ENCODE measurements around the gene EEF1E1.
A peak's percentile ranks its signal among the peaks of the same experiment; 100 is the strongest.

The EEF1E1 gene

GRCh38 chr6:8110725-8111124 is 8.4 kb upstream of the EEF1E1 start:
- Histone ChIP-seq H3K4me3 (ENCODE audit: low read depth, low read length) (no peak overlapping the region), H2BK12ac (ENCODE audit: low read length) (no peak overlapping the region), H3K23ac (ENCODE audit: low read length) (no peak overlapping the region), H3K36me3 (ENCODE audit: control insufficient read depth in 1 of 2, insufficient read depth in 2 of 2, low read length in 2 of 2) (no peaks in the 10 kb centered on the region), H2BK120ac (ENCODE audit: insufficient read depth, low read length, poor library complexity) (no peak overlapping the region), H3K79me2 (ENCODE audit: control insufficient read depth, insufficient read depth, low read length, poor library complexity) (no peaks in the 10 kb centered on the region), H3K27me3 (ENCODE audit: insufficient read depth, low read length) (no peaks in the 10 kb centered on the region), H3K4me1 (ENCODE audit: control insufficient read depth in 1 of 2, insufficient read depth in 2 of 2, low read length in 2 of 2) (peaks cover 2 to 4% of the 10 kb centered on the region in 2 experiments), H3K18ac (ENCODE audit: low read length) (no peak overlapping the region), H3K14ac (ENCODE audit: low read length) (no peak overlapping the region), H2BK5ac (ENCODE audit: low read depth, low read length, poor library complexity) (no peak overlapping the region), H3K4ac (ENCODE audit: low read depth, low read length) (no peak overlapping the region), H2AK5ac (ENCODE audit: low read length) (no peak overlapping the region), H3K9me3 (ENCODE audit: insufficient read depth, low read depth, low read length) (no peaks in the 10 kb centered on the region), H3K4me2 (ENCODE audit: low read length) (no peak overlapping the region), H4K8ac (ENCODE audit: low read depth, low read length) (no peak overlapping the region), H3K27ac (ENCODE audit: low read depth, low read length) (no peak overlapping the region), H3K79me1 (ENCODE audit: low read length) (no peaks in the 10 kb centered on the region), H4K12ac (ENCODE audit: low read depth, low read length) (no peak overlapping the region), H4K91ac (ENCODE audit: low read depth, low read length) (no peak overlapping the region), H2AFZ (ENCODE audit: insufficient read depth, low read length, poor library complexity) (no peak overlapping the region), H3K9ac (ENCODE audit: low read length) (no peak overlapping the region)
- no peak for DNase-seq
- WGBS (ENCODE audit: extremely low coverage, insufficient coverage, insufficient read length): no CpG with 5 or more reads among the region's 1 CpG

DNA sequence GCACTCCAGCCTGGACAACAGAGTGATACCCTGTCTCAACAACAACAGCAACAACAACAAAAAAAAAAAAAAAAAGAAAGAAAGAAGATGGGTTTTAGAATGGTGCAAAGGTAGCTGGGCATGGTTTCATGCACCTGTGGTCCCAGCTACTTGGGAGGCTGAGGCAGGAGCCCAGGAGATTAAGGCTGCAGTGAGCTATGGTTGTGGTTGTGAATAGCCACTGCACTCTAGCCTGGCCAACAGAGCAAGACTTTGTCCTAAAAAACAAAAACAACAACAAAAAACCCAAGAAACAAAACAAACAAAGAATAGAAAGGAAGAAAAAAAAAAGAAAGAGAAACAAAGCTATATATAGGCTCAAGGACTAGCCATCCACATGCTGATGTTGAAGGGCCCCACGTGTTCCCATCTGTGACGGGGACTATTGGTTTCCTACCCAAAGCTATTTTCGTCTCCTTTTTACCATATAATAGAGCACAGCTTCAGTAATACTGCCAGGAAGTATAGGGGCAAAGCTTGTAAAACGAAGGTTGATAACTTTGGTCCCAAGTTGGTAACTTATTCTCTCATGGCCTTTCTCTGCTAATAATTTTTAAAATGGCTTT is 7.9 kb upstream of the EEF1E1 start:
- no peak overlapping the region for H3K4ac ChIP-seq (ENCODE audit: low read depth, low read length)
- no peak overlapping the region for H3K14ac ChIP-seq (ENCODE audit: low read length)
- no peaks in the 10 kb centered on the region for H3K36me3 ChIP-seq (ENCODE audit: control insufficient read depth in 1 of 2, insufficient read depth in 2 of 2, low read length in 2 of 2)
- H3K27me3 ChIP-seq (ENCODE audit: insufficient read depth, low read length): no peaks in the 10 kb centered on the region
- H3K4me2 ChIP-seq (ENCODE audit: low read length): no peak overlapping the region
- no peak overlapping the region for H4K91ac ChIP-seq (ENCODE audit: low read depth, low read length)
- H2BK5ac ChIP-seq (ENCODE audit: low read depth, low read length, poor library complexity): no peak overlapping the region
- H3K18ac ChIP-seq (ENCODE audit: low read length): no peak overlapping the region
- no peak overlapping the region for H3K9ac ChIP-seq (ENCODE audit: low read length)
- H3K79me1 ChIP-seq (ENCODE audit: low read length): no peaks in the 10 kb centered on the region
- H3K23ac ChIP-seq (ENCODE audit: low read length): no peak overlapping the region
- H3K4me1 ChIP-seq (ENCODE audit: control insufficient read depth in 1 of 2, insufficient read depth in 2 of 2, low read length in 2 of 2): peaks cover 2 to 4% of the 10 kb centered on the region in 2 experiments
- no peak overlapping the region for H2AK5ac ChIP-seq (ENCODE audit: low read length)
- no peak overlapping the region for H3K4me3 ChIP-seq (ENCODE audit: low read depth, low read length)
- no peak overlapping the region for H2AFZ ChIP-seq (ENCODE audit: insufficient read depth, low read length, poor library complexity)
- H3K27ac ChIP-seq (ENCODE audit: low read depth, low read length): no peak overlapping the region
- no peaks in the 10 kb centered on the region for H3K9me3 ChIP-seq (ENCODE audit: insufficient read depth, low read depth, low read length)
- no peak overlapping the region for H4K12ac ChIP-seq (ENCODE audit: low read depth, low read length)
- no CpG with 5 or more reads among the region's 4 CpGs for WGBS (ENCODE audit: extremely low coverage, insufficient coverage, insufficient read length)
- DNase-seq: no peak
- no peak overlapping the region for H2BK12ac ChIP-seq (ENCODE audit: low read length)
- H2BK120ac ChIP-seq (ENCODE audit: insufficient read depth, low read length, poor library complexity): no peak overlapping the region
- H3K79me2 ChIP-seq (ENCODE audit: control insufficient read depth, insufficient read depth, low read length, poor library complexity): no peaks in the 10 kb centered on the region
- no peak overlapping the region for H4K8ac ChIP-seq (ENCODE audit: low read depth, low read length)

DNA sequence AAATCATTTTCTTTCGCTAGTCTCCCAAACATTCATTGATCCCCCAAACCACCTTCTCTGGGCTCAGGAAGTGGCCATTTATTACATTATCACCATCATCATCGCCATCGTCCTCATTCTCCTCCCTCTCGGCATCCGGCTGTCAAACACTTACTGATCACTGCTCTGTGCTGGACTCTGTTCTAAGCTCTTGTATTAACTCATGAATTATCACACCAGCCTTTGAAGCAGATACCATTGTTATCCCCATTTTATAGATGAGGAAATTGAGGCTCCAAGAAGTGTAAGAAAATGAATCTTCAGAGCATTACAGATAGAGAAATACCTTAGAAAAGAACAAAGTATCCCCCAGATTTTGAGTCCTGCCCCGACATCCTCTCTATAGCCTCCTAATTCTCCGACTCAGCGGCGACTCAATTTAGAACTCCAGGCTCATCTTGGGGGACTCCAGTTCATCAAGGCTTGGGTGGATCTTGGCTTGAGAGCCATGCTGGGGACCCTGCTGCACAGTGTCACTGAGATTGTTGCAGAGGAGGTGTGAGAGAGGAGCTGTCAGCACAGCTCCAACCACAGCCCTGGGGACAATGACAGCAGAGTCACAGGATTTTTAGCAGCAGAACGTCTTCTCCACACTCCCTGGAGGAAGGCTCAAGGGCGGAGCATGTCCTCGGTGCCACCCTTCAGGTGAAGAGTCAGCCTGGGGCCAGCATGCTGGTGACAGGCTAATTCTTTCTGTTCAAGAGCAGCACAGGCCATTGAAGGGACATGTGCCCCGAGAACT is 6.6 kb upstream of the EEF1E1 start:
- Histone ChIP-seq H3K18ac (ENCODE audit: low read length) (no peak overlapping the region), H3K9ac (ENCODE audit: low read length) (no peak overlapping the region), H4K91ac (ENCODE audit: low read depth, low read length) (no peak overlapping the region), H2AK5ac (ENCODE audit: low read length) (no peak overlapping the region), H3K4me2 (ENCODE audit: low read length) (no peak overlapping the region), H2BK120ac (ENCODE audit: insufficient read depth, low read length, poor library complexity) (no peak overlapping the region), H2AFZ (ENCODE audit: insufficient read depth, low read length, poor library complexity) (no peak overlapping the region), H3K79me1 (ENCODE audit: low read length) (no peaks in the 10 kb centered on the region), H4K8ac (ENCODE audit: low read depth, low read length) (no peak overlapping the region), H3K4me3 (ENCODE audit: low read depth, low read length) (no peak overlapping the region), H3K9me3 (ENCODE audit: insufficient read depth, low read depth, low read length) (no peaks in the 10 kb centered on the region), H3K14ac (ENCODE audit: low read length) (no peak overlapping the region), H3K27me3 (ENCODE audit: insufficient read depth, low read length) (no peaks in the 10 kb centered on the region), H3K79me2 (ENCODE audit: control insufficient read depth, insufficient read depth, low read length, poor library complexity) (no peaks in the 10 kb centered on the region), H3K4ac (ENCODE audit: low read depth, low read length) (peak overlapping the region; percentile 31), H3K27ac (ENCODE audit: low read depth, low read length) (no peak overlapping the region), H2BK5ac (ENCODE audit: low read depth, low read length, poor library complexity) (no peak overlapping the region), H2BK12ac (ENCODE audit: low read length) (peak overlapping the region; percentile 78), H3K36me3 (ENCODE audit: control insufficient read depth in 1 of 2, insufficient read depth in 2 of 2, low read length in 2 of 2) (no peaks in the 10 kb centered on the region), H3K4me1 (ENCODE audit: control insufficient read depth in 1 of 2, insufficient read depth in 2 of 2, low read length in 2 of 2) (peaks cover 2 to 4% of the 10 kb centered on the region in 2 experiments), H4K12ac (ENCODE audit: low read depth, low read length) (no peak overlapping the region), H3K23ac (ENCODE audit: low read length) (no peak overlapping the region)
- WGBS (ENCODE audit: extremely low coverage, insufficient coverage, insufficient read length): 100% methylated on average over 4 of the region's 13 CpGs
- DNase-seq: peak in 1 of 2 donors; percentile 9

DNA sequence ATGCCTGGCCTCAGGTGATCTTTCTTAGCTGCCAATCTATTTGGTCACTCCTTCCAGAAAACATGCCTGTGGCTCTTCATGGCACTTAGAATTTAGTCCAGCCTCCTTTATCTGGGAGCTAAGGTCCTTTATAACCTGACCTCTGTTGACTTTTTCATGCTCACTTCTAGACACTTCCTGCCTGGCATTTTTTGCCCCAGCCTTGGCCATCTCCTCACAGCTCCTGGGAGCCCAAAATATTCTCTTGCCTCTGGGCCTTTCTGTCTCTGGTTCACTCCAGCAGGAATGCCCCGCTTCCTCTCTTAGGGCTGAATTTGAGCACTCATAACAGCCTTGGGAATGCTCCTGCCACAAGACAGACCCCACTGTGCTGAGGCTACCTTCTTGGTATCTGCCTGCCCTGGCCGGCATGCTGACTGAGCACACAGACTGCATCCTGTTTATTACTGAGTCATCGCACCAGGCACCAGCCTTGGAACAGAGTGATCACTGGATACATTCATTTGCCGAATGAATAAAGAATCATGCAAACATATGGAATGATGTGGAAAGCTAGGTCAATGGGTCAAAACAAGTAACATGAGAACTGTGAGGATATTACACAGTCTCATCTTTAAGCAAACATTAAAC is 5.8 kb upstream of the EEF1E1 start:
- WGBS (ENCODE audit: extremely low coverage, insufficient coverage, insufficient read length): no CpG with 5 or more reads among the region's 4 CpGs
- H3K4me2 ChIP-seq (ENCODE audit: low read length): no peak overlapping the region
- no peaks in the 10 kb centered on the region for H3K36me3 ChIP-seq (ENCODE audit: control insufficient read depth in 1 of 2, insufficient read depth in 2 of 2, low read length in 2 of 2)
- no peak overlapping the region for H3K9ac ChIP-seq (ENCODE audit: low read length)
- no peak overlapping the region for H4K12ac ChIP-seq (ENCODE audit: low read depth, low read length)
- no peak overlapping the region for H4K8ac ChIP-seq (ENCODE audit: low read depth, low read length)
- DNase-seq: no peak
- no peaks in the 10 kb centered on the region for H3K79me1 ChIP-seq (ENCODE audit: low read length)
- peak overlapping the region; percentile 51 for H3K27ac ChIP-seq (ENCODE audit: low read depth, low read length)
- no peak overlapping the region for H3K4ac ChIP-seq (ENCODE audit: low read depth, low read length)
- H2AK5ac ChIP-seq (ENCODE audit: low read length): no peak overlapping the region
- no peaks in the 10 kb centered on the region for H3K79me2 ChIP-seq (ENCODE audit: control insufficient read depth, insufficient read depth, low read length, poor library complexity)
- H2BK120ac ChIP-seq (ENCODE audit: insufficient read depth, low read length, poor library complexity): no peak overlapping the region
- no peak overlapping the region for H3K18ac ChIP-seq (ENCODE audit: low read length)
- no peak overlapping the region for H2AFZ ChIP-seq (ENCODE audit: insufficient read depth, low read length, poor library complexity)
- H3K27me3 ChIP-seq (ENCODE audit: insufficient read depth, low read length): no peaks in the 10 kb centered on the region
- no peak overlapping the region for H2BK5ac ChIP-seq (ENCODE audit: low read depth, low read length, poor library complexity)
- H2BK12ac ChIP-seq (ENCODE audit: low read length): no peak overlapping the region
- H4K91ac ChIP-seq (ENCODE audit: low read depth, low read length): no peak overlapping the region
- H3K14ac ChIP-seq (ENCODE audit: low read length): no peak overlapping the region
- H3K4me3 ChIP-seq (ENCODE audit: low read depth, low read length): no peak overlapping the region
- no peaks in the 10 kb centered on the region for H3K9me3 ChIP-seq (ENCODE audit: insufficient read depth, low read depth, low read length)
- H3K4me1 ChIP-seq (ENCODE audit: control insufficient read depth in 1 of 2, insufficient read depth in 2 of 2, low read length in 2 of 2): peaks cover 2 to 4% of the 10 kb centered on the region in 2 experiments
- H3K23ac ChIP-seq (ENCODE audit: low read length): no peak overlapping the region
